Vagina (tissue), 2 donors: ENCODE data around the gene RPL19. TPM values are rescaled to one million over a fixed set of nuclear protein-coding genes. Genes with fewer than 3 reads are reported as not detected.
"Not testable (repeated sequence)": the region's sequence is repeated elsewhere in the genome, so short reads cannot be mapped to it uniquely, and the experiment has no call there.

Source experiments
- DNase-seq, 2 donors: peaks; one replicate each; pipeline ENCODE4 v3.0.0-alpha.2; 2017; ENCODE audit errors: extremely low spot score in 2 of 2
- H3K27ac ChIP-seq: fragments of 200-600 bp; sonication (generic); one replicate; pipeline ENCODE4 v1.5.1; 2019
- H3K27me3 ChIP-seq: fragments of 200-600 bp; sonication (generic); one replicate; pipeline ENCODE4 v1.5.1; 2019
- H3K36me3 ChIP-seq, 2 donors: fragments of 200-600 bp; sonication (generic); one replicate each; pipeline ENCODE4 v1.5.1; 2017 to 2019
- H3K4me1 ChIP-seq: fragments of 200-600 bp; sonication (generic); one replicate; pipeline ENCODE4 v1.5.1; 2019
- H3K4me3 ChIP-seq, 2 donors: fragments of 200-600 bp; sonication (generic); 1 replicate in 1 of 2; 2 replicates in 1 of 2; pipeline ENCODE4 v1.5.1; 2016 to 2019
- H3K9me3 ChIP-seq: fragments of 200-600 bp; sonication (generic); one replicate; pipeline ENCODE4 v1.5.1; 2019
- POLR2A ChIP-seq, 2 donors: fragments of 450-650 bp; IDR thresholded peaks; one replicate each; pipeline ENCODE4 v1.6.1; 2017; ENCODE audit warnings: antibody characterized with exemption in 2 of 2, mild to moderate bottlenecking in 2 of 2, moderate library complexity in 2 of 2
- POLR2AphosphoS5 ChIP-seq, 2 donors: sonication (generic); formaldehyde crosslinking; IDR thresholded peaks; one replicate each; pipeline ENCODE4 v1.9.0; 2017; ENCODE audit warnings: antibody characterized with exemption in 2 of 2, mild to moderate bottlenecking in 2 of 2, low read depth in 1 of 2; ENCODE audit not compliant: insufficient read depth in 1 of 2
- intact Hi-C: fragments of 100-400 bp; cut with DNase I; formaldehyde crosslinking; loops from one replicate; pipeline ENCODE4 v1.15.1; 2023
- total RNA-seq: library from RNA; depleted of rRNA; stranded (reverse); fragments of >200 nt; gene quantifications from one replicate; pipeline ENCODE4 v1.2.3, GENCODE V29; 2016
- TF ChIP-seq, protein P1 (sequence below), 3 experiments: fragments of 450-650 bp in 2 of 3; fragments of 200-600 bp in 1 of 3; sonication (generic) in 1 of 3; IDR thresholded peaks; one replicate each; pipeline ENCODE4 v1.5.1; 2017 to 2019; ENCODE audit warnings: antibody characterized with exemption in 3 of 3, mild to moderate bottlenecking in 2 of 3, moderate library complexity in 2 of 3

RPL19 gene
- total RNA-seq, 1 donor from 2014 or later, result 2,758 TPM

GRCh38 chr17:39246274-39246673 is 46.2 kb downstream of the RPL19 start:
- intact Hi-C loops, result loop anchor here (10.0 kb wide), 1 partner anchor 81 kb away; the partner anchor contains the start of gene ARL5C
- Histone ChIP-seq H3K27me3 (no peaks in the 10 kb centered on the region), H3K36me3 (no peaks in the 10 kb centered on the region), H3K4me1 (peaks cover 7% of the 10 kb centered on the region), H3K4me3 (no peak overlapping the region), H3K27ac (no peak overlapping the region), H3K9me3 (no peaks in the 10 kb centered on the region)
- no peak for TF ChIP-seq POLR2AphosphoS5 (IDR thresholded peaks at IDR 0.05; ENCODE audit: insufficient read depth in 1 of 2, low read depth in 1 of 2)
- DNase-seq, result no peak

- H3K27me3 ChIP-seq, H3K4me1 ChIP-seq, H3K27ac ChIP-seq, DNase-seq, H3K9me3 ChIP-seq, intact Hi-C loops, H3K4me3 ChIP-seq: not testable (repeated sequence)
- peaks cover 0 to 18% of the 10 kb centered on the region in 2 donors for H3K36me3 ChIP-seq
Observed at GRCh38 chr17:39250076-39250475, 50.0 kb downstream of the RPL19 start.

GRCh38 chr17:39251997-39252396 is 51.9 kb downstream of the RPL19 start:
- Histone ChIP-seq H3K27ac (no peak overlapping the region), H3K4me3 (no peak overlapping the region), H3K36me3 (peaks cover 0 to 18% of the 10 kb centered on the region in 2 donors), H3K4me1 (no peaks in the 10 kb centered on the region), H3K9me3 (no peaks in the 10 kb centered on the region), H3K27me3 (no peaks in the 10 kb centered on the region)
- intact Hi-C loops, result no loop called here
- DNase-seq, result no peak
- TF ChIP-seq, protein P1, sequence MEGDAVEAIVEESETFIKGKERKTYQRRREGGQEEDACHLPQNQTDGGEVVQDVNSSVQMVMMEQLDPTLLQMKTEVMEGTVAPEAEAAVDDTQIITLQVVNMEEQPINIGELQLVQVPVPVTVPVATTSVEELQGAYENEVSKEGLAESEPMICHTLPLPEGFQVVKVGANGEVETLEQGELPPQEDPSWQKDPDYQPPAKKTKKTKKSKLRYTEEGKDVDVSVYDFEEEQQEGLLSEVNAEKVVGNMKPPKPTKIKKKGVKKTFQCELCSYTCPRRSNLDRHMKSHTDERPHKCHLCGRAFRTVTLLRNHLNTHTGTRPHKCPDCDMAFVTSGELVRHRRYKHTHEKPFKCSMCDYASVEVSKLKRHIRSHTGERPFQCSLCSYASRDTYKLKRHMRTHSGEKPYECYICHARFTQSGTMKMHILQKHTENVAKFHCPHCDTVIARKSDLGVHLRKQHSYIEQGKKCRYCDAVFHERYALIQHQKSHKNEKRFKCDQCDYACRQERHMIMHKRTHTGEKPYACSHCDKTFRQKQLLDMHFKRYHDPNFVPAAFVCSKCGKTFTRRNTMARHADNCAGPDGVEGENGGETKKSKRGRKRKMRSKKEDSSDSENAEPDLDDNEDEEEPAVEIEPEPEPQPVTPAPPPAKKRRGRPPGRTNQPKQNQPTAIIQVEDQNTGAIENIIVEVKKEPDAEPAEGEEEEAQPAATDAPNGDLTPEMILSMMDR (IDR thresholded peaks at IDR 0.05), result no peak
- TF ChIP-seq POLR2AphosphoS5 (IDR thresholded peaks at IDR 0.05; ENCODE audit: insufficient read depth in 1 of 2, low read depth in 1 of 2) (no peak), POLR2A (IDR thresholded peaks at IDR 0.05) (no peak)

DNA sequence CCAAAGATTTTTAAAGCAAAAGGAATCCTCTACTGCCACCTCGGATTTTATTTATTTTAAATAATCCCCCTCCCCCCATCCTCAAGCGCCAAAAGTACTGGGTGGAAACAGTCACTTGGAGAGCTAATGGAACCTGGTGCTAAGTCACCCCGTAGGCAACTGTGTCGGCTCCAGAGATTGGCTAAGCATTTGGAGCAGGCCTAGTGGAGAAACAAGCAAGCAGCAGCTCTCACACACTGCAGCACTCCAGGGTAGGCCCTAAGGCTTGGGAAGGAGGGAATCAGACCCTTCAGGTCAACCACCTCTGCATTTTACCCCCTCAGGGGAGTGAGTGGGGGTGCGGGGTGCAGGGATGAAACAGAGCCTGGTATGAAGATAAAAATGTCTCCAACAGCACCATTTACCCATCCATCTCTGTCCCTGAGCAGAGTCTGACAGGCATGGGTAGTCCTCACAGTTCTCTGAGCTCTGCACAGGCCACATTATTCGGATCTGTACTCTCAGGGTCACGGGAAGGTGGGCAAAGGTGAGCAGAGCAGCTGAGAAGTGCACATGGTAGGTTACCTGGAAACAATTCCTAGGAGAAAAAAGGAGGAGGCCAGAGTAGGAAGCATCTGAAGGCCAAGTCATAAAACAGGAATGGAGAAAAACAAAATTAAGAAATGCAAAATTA is 52.8 kb downstream of the RPL19 start:
- intact Hi-C loops, result no loop called here
- Histone ChIP-seq H3K4me3 (no peak overlapping the region), H3K27ac (no peak overlapping the region), H3K36me3 (peaks cover 0 to 18% of the 10 kb centered on the region in 2 donors), H3K27me3 (no peaks in the 10 kb centered on the region), H3K4me1 (no peaks in the 10 kb centered on the region), H3K9me3 (no peaks in the 10 kb centered on the region)
- DNase-seq, result no peak
- TF ChIP-seq POLR2A (IDR thresholded peaks at IDR 0.05) (no peak), POLR2AphosphoS5 (IDR thresholded peaks at IDR 0.05; ENCODE audit: insufficient read depth in 1 of 2, low read depth in 1 of 2) (no peak)
- TF ChIP-seq, protein P1 (IDR thresholded peaks at IDR 0.05), result no peak

Other genes starting within 250 kb of the RPL19 start
- gene FBXO47, start 232.9 kb upstream of the RPL19 start, total RNA-seq, result not detected
- gene PLXDC1, start 48.6 kb upstream of the RPL19 start, total RNA-seq, result 6.6 TPM
- not detected for gene ARL5C, start 34.1 kb upstream of the RPL19 start, total RNA-seq
- gene CACNB1, start 2.6 kb upstream of the RPL19 start, total RNA-seq, result 8.3 TPM
- gene STAC2, start 25.7 kb downstream of the RPL19 start, total RNA-seq, result 0.98 TPM
- 15.7 TPM for gene FBXL20, start 201.3 kb downstream of the RPL19 start, total RNA-seq